ENCODE data around the gene SLC45A1.

SLC45A1 gene

GRCh38 chr1:8362701-8363101 is 44.8 kb downstream of the SLC45A1 start:
- no peak for TF ChIP-seq CTCF (IDR thresholded peaks at IDR 0.05)

DNA sequence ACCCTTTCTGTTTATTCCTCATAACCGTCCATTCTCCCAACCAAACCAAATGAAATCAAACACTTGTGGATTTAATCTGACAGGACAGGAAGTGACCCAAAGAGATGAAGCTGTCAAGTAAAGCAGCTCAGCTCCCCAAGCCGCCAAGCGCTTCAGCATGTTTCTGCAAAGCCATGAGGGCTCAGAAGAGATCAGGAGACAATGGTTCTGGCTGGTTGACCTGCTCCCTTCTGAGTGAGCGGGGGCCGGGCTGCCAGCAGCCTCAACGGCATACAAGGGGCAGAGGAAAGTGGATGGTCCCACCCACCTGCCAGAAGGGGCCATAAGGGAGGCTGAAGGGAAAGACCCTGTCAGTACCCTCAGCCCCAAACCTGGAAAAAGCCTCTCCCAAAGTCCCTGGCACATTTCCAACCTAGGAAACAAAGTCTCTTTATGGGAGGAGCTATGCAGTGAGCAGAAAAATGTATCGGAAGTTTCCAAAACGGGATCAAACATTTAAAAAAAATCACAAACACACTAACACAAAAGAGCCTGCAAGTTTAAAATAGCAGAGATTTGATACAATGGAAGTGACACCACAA is 45.4 kb downstream of the SLC45A1 start:
- Mint-ChIP-seq H3K4me1 (peaks cover 61% of the 10 kb centered on the region), H3K4me3 (no peak overlapping the region), H3K27me3 (ENCODE audit: low read depth, poor library complexity) (peaks cover 4% of the 10 kb centered on the region), H3K36me3 (ENCODE audit: low read depth) (peaks cover 35% of the 10 kb centered on the region), H3K9me3 (no peaks in the 10 kb centered on the region), H3K27ac (peak overlapping the region; percentile 96)
- no peak for DNase-seq
- no peak for TF ChIP-seq CTCF (IDR thresholded peaks at IDR 0.05)

More at GRCh38 chr1:8362701-8363101, 44.8 kb downstream of the SLC45A1 start:
- DNase-seq, result no peak
- H3K4me3 Mint-ChIP-seq, result no peak overlapping the region
- peaks cover 4% of the 10 kb centered on the region for H3K27me3 Mint-ChIP-seq (ENCODE audit: low read depth, poor library complexity)
- H3K27ac Mint-ChIP-seq, result peak overlapping the region; percentile 96
- peaks cover 41% of the 10 kb centered on the region for H3K36me3 Mint-ChIP-seq (ENCODE audit: low read depth)
- no peaks in the 10 kb centered on the region for H3K9me3 Mint-ChIP-seq
- peaks cover 56% of the 10 kb centered on the region for H3K4me1 Mint-ChIP-seq

- TF ChIP-seq CTCF (IDR thresholded peaks at IDR 0.05), result no peak
- Mint-ChIP-seq H3K4me3 (no peak overlapping the region), H3K4me1 (peaks cover 67% of the 10 kb centered on the region), H3K9me3 (no peaks in the 10 kb centered on the region), H3K36me3 (ENCODE audit: low read depth) (peaks cover 35% of the 10 kb centered on the region), H3K27me3 (ENCODE audit: low read depth, poor library complexity) (peaks cover 4% of the 10 kb centered on the region), H3K27ac (peak overlapping the region; percentile 96)
- no peak for DNase-seq
Measured at GRCh38 chr1:8363767-8364301, 45.9 kb downstream of the SLC45A1 start.

GRCh38 chr1:8364528-8365442 is 46.9 kb downstream of the SLC45A1 start:
- H3K27ac Mint-ChIP-seq, result peak overlapping the region; percentile 76
- H3K27me3 Mint-ChIP-seq (ENCODE audit: low read depth, poor library complexity), result peaks cover 4% of the 10 kb centered on the region
- H3K4me3 Mint-ChIP-seq, result no peak overlapping the region
- TF ChIP-seq CTCF (IDR thresholded peaks at IDR 0.05), result no peak
- no peaks in the 10 kb centered on the region for H3K9me3 Mint-ChIP-seq
- H3K4me1 Mint-ChIP-seq, result peaks cover 76% of the 10 kb centered on the region
- DNase-seq, result no peak
- peaks cover 30% of the 10 kb centered on the region for H3K36me3 Mint-ChIP-seq (ENCODE audit: low read depth)

- no peak overlapping the region for H3K4me3 Mint-ChIP-seq
- H3K27ac Mint-ChIP-seq, result peak overlapping the region; percentile 76
- peaks cover 4% of the 10 kb centered on the region for H3K27me3 Mint-ChIP-seq (ENCODE audit: low read depth, poor library complexity)
- DNase-seq, result no peak
- no peaks in the 10 kb centered on the region for H3K9me3 Mint-ChIP-seq
- peaks cover 87% of the 10 kb centered on the region for H3K4me1 Mint-ChIP-seq
- peaks cover 28% of the 10 kb centered on the region for H3K36me3 Mint-ChIP-seq (ENCODE audit: low read depth)
- no peak for TF ChIP-seq CTCF (IDR thresholded peaks at IDR 0.05)
Measured at GRCh38 chr1:8365661-8366362, 47.9 kb downstream of the SLC45A1 start.

Data from nephron progenitor cell (in vitro differentiated cells).